Amygdala (tissue), 56 donors: ENCODE data around the gene BTBD7.

ENCODE experiments used
- DNase-seq, 56 donors: peaks; one replicate each; lab custom pipeline; 2025; lab: John Stamatoyannopoulos, UW

BTBD7 gene

DNA sequence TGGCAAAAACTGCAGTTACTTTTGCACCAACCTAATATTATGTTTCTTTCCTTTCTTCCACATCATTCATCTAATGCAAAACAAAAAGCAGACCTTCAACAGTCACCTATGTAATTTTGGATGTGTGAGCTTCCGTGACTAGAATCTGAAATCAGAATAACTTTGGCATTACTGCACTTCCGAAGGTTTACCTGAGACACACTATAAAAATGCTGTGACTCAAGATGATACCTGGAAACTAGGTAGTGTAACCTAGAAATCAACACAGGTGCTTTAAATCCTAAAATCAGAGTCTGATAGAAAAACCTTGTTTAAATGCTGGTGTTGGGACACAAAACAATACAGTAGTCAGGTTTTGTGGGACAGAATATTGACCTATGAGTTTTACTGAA is 2.2 kb downstream of the BTBD7 start:
- DNase-seq = no peak

DNA sequence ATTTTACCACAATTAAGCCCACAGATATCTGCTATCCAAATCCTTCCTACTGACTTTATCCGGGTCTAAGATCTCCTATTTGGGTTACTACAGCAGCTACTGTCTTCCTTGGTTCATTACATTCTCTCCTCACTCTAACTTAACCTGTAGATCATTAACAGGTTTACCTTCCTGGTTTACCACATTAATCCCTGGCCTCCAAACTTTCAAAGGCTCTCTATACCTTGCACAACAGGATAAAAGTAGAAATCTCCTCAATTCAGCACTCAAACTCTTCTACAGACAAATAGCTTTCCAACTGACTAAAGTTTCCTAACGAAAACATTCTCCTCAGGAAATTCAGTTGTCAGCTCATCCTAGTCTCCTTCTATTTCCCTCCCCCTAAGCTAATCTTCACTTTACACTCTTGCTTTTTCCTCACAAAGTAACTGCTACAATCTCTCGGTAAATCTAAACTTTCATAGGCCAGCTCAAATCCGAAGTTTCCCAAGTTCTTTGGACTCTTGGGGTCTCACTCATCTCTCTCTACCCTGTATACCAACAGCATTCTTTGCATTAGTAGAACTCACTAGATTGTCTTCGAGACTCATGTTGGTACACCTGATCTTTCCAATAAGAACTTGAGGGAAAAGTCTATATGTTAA is 2.7 kb downstream of the BTBD7 start:
- DNase-seq = no peak

DNA sequence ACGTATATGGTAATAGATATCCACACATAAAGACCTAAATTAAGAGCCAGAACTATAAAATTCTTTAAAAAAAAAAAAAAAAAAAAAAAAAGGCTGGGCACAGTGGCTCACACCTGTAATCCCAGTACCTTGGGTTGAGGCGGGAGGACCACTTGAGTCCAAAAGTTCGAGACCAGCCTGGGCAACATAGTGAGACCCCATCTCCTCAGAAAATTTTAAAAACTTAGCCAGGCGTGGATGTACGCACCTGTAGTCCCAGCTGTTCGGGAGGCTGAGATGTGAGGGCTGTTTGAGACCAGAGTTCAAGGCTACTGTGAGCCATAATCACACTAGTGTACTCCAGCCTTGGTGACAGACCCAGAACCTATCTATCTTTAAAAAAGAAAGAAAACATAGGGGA is 4.3 kb downstream of the BTBD7 start:
- no peak for DNase-seq

DNA sequence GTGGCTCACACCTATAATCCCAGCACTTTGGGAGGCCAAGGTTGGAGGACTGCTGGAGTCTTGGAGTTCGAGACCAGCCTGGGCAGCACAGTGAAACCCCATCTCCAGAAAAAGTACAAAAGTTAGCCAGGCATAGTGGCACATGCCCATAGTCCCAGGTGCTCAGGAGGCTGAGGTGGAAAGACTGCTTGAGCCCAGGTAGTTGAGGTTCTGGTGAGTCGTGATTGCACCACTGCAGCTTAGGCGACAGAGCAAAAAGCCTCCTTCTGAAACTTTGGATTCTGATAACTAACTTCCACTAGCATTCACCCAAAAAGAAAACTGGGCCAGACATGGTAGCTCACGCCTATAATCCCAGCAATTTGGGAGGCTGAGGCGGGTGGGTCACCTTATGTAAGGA is 6.6 kb downstream of the BTBD7 start:
- DNase-seq = no peak

DNA sequence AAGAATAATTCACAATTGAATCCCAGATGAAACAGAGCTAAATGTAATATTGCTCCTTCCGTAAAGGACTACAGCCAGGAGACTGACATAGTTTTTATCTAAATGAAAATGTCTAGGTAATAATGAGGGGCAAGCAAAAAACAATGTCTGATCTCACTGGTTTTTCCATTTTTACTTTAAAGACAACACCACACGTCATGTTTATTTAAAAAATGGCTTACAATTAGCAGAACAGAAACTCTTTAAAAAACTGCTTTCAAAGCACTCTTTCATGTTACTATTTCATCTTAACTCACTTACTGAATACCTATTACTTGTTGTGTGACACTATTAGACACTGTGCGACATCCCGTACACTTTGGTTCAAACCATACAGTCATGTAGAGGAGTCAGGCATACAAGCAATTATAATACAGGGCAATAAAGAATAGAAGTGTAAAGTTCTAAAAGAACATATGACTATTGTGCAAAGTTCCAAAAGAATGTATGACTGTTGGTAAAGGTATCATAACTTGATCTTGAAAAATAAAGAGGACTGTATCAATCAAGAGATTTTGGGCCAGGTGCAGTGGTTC is 9.1 kb downstream of the BTBD7 start:
- no peak for DNase-seq

DNA sequence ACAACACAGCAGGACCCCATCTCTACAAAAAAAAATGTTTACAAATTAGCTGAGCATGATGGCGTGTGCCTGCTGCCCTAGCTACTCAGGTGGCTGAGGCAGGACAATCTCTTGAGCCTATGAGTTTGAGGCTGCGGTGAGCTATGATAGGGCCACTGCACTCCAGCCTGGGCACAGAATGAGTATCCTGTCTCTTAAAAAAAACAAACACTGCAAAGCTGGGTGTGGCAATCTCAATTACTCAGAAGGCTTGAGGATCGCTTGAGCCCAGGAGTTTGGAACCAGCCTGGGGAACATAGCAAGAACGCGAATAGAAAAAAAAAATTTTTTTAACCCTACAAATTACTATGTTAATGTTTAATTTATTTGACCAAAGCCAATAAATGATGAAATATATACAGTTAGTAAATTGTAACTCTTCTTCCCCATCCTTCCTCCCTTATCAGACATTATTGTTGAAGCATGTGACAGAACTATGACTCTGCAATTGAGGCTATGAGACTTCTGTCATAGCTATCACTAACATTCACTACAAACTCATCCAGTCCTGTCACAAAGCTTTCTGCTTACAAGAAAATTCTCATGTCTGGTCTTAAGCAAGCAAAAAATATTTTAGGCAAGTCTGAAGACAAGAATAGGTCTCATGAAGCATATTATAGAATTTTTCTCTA is 9.8 kb downstream of the BTBD7 start:
- no peak for DNase-seq

DNA sequence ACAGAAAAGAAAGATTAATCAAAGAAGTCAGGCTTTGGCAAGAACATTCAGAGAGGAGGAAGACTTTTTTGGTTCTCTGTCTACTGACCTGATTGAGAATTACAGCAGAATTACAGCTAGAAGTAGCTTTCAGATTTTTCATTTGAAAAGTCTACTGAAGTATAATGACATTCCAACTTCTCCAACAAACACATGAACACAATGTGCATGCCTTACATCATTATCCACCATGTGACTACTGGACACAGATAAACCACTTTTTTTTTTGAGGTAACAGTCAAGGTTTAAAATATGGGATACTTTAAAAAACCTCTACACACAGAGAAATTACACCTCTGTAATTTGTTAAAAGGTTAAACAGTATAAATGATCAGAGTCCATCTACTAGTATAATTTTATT is 12.3 kb downstream of the BTBD7 start:
- DNase-seq = no peak

DNA sequence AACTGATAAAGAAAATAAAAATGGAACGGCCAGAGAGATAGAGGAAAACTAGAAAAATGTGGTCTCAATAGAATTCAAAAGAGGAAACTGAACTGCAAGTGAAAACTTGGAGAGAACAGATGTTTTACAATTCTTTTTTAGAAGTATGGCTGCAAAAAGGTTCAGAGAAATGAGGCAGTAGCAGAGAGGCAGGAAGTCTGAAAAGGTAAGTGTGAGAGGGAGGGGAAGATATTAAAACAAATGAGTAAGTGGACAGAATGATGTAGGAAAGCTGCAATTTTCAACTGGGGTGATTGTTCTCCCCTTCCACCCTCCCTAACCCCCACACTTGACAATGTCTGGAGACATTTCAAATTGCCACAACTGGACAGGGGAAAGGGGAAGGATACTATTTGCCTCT is 12.9 kb downstream of the BTBD7 start:
- DNase-seq = no peak

DNA sequence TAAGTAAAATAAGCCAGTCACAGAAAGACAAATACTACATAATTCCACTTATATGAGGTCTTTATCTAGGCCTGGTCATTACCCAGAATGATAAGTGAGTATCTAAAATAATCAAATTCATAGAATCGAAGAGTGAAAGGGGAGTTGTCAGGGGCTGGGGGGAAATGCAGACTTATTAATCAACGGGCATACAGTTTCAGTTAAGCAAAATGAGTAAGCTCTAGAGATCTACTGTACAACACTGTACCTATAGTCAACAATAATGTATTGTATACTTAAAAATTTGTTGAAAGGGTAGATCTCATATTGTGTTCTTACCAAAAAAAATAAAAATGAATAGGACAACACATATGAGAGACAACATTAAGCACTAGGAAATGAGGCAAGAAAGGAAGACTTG is 13.3 kb downstream of the BTBD7 start:
- no peak for DNase-seq

DNA sequence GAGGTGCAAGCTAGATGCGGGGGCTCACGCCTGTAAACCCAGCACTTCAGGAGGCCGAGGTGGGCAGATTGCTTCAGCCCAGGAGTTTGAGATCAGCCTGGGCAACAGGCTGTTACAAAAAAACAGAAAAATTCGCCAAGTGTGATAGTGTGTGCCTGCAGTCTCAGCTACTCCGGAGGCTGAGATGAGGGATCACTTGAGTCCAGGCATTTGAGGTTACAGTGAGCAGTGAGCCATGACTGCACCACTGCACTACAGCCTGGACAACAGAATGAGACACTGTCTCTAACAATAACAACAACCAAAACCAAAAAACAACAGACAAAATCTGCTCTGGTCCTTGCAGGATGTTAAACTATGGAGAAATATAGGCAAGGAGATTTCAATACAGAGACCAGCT is 13.9 kb downstream of the BTBD7 start:
- DNase-seq = no peak

DNA sequence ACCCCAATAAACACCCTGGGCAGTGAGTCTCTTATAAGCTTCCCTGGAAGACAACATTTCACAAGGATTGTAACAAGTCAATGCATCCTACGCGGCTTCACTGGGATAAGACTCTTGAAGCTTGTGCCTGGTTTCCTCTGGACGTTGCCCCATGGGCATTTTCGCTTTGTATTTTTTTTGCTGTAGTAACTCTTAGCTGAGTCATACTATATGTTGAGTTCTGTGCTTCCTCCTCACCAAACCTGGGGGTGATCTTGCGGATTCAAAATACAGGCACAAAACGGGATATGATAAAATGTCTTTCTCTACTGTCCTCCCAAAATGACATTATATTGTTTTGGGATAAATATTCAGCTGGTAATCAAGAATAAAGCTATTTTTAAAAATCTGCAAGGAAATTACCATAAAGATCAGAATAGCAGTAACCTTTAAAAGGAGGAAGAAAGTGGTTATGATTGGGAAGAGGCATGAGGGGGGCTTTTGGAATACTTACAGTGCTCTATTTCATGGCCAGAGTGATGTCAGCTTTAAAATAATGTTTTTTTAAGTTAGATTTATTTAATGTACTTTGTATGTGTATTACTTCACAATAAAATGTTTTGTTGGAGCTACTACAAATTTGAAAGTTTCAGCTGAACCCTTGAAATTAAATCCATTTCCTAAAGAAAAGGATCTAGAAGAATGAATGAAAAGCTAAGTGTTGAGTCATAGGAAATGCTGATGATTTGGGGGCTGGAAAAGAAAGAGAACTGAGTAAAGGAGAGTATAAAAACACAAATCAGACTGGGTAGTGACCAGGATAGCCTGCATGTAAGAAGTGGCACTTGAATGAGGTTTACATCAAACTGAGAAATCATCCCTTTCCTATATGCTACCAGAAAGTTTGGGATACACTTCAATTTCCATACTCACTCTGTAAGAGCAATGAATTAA is 14.7 kb downstream of the BTBD7 start:
- DNase-seq = no peak

DNA sequence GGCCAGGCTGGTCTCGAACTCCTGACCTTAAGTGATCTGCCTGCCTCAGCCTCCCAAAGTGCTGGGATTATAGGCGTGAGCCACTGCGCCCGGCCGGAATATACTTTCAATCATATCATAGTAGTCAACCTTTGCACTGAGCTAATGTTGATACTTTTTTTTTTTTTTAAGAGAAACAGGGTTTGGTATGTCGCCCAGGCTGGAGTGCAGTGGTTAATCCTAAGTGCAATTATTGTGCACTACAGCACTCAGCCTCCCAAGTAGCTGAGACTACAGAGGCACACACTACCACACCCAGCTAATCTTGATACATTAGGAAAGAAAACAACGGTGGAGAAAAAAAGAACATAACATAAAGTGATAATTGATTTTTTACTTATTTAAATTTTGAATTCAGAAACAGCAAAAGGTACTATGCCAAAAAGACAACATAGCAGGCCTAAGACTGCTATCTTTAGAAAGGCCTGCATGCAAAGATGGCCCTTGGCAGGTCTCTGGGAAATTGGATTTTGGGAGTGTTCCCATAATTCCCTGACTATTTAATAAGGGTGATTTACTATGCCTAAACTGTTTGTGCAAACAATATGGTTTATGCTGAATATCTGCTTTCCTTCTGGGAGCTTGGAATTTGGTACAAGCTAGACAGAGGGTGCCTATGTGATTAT is 15.5 kb downstream of the BTBD7 start:
- DNase-seq = no peak

DNA sequence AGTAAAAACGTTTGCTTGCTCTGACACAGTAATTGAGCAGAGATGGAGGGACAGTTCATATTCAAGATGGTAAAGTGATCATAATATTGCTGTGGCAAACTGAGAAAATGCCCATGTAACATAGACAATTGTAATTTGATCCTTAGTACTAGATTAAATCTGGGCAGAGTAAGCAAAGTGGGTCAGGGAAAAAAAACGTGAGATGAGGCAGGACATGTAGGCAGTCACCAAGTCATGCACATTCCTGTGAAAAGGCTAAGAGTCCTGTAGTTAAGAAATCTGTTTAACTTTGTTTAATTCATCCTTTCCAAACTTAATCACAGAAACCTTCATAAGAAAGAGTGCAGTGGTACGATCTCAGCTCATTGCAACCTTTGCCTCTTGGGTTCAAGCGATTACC is 16.1 kb downstream of the BTBD7 start:
- no peak for DNase-seq

DNA sequence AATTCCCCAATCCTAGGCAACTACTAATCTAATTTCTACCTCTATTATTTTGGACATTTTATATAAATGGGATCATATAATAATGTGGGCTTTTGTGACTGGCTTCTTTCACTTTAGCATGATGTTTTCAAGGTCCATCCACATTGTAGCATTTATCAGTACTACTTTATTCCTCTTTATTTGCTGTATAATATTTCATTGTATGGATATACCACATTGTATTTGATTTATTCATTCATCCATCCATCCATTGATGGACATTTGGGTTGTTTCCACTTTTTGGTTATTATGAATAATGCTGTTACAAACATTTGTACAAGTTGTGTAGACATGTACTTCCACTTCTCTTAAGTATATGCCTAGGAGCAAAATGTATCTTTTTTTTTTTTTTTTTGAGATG is 17.3 kb downstream of the BTBD7 start:
- DNase-seq = no peak

DNA sequence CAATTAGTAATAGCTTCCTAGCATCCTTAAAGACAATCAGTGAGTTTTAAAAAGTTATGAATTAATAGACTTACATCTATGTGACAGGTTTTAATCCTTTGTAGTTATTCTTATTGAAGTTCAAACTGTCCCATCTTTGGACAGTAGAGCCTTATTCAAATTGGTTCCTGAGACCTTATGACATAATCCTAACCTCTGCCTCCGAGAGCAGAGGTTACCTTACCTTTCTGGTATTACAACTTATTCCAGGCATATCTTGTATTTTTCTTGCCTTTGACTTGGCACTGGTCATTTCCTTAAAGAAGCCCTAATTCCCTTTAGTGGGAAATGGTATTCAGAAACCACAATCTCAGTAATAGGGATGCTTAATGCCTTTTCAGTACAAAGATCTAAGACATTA is 21.8 kb downstream of the BTBD7 start:
- DNase-seq = no peak

DNA sequence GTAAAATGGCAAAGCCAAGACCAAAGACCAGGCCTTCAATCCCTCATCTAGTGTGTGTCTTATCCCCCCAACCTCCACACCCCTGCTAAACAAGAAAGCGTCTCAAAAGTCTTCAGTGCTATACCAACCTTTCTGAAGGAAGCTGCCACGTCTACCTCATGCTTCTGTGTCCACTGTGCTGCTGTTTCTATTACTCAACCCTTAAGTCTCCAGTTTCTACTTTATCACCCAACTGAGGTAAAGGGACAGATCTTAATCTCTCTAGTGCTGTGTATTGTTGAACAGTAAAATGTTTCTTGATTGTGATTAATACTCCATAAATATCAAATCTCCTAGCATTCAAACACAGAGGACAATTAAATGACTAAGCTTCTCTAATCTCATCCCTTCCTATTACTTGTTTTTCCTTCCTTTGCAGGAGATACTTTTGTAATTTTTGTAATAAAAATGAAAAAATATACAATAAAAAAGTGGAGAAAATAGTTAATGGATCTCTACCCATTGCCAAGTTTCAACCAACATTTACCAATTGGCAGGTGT is 23.3 kb downstream of the BTBD7 start:
- no peak for DNase-seq

DNA sequence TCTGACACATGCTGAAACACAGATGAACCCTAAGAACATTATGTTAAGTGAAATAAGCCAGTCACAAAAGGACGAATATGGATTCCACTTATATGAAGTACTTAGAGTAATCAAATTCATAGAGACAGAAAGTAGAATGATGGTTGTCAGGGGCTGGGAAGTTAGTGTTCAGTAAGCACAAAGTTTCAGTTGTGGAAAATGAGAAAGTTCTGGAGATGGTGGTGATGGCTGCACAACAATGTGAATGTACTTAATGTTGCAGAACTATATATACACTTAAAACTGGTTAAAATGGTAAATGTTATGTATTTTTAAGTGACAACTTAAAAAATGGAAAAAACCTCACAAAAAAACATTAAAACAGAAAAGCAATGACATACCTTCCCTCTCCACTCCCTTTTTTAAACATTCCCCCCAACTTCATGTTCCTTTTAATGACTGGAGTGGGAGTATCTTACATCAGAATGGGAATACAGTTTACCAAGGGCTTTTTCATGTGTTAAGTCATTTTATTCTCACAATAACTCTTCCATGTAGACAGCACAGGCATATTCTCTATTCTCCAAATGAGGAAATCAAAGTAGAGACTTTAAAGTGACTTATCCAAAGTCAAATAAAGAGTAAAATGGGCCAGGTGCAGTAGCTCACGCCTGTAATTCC is 24.0 kb downstream of the BTBD7 start:
- DNase-seq = no peak

DNA sequence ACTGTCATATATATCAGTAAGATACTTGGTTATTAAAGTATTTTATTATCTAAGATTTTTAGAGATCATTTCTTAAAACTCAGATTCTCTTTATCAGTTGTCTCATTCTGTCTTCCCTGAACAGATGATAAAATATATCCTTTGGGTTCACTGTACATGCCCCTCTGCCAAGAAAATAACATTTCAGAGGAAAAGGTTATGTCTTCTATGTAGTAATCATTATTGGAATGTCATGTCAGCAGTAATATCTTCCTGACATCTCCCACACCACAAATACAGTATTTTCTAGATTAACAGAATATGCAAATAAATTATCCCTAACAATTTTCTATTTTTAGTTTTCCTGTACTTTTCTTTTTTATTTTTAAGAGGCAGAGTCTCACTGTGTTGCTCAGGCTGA is 26.0 kb downstream of the BTBD7 start:
- DNase-seq = no peak

DNA sequence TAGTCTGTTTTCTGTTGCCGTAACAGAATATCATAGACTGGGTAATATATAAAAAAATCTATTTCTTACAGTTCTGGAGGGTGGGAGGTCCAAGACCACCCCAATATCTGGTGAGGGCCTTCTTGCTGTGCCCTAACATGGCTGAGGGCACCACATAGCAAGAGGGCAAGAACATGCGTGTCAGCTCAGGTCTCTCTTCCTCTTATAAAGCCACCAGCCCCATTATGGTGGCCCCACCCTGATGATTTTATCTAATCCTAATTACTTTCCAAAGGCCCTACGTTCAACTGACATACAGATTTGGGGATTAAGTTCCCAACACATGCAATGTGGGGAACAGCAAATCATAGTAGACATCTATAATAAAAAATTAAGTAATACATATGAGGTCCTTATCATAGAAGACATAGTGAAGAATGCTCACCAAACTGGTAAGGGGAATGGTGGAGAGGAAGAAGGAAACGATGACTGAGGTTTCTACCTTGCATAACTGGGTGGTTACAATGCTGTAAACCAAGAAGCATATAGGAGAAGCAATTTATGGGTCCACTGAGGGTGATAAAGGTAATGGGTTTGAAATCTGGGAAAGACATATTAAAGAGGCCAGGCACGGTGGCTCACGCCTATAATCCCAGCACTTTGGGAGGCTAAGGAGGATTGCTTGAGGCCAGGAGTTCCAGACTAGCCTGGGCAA is 27.0 kb downstream of the BTBD7 start:
- DNase-seq = no peak
